SK-N-SH (cell line): Measurements from ENCODE around the gene CHMP6.

Experiments used
- ELF1 ChIP-seq: IDR thresholded peaks from 2 replicates; pipeline ENCODE4 v1.4.0; 2012
- EZH2phosphoT487 ChIP-seq: fragments of 200-600 bp; sonication (generic); IDR thresholded peaks from 2 replicates; pipeline ENCODE4 v1.6.1; 2017; ENCODE audit warnings: low read depth, mixed run types, mild to moderate bottlenecking, antibody characterized with exemption, moderate library complexity, borderline replicate concordance
- FOXJ3 ChIP-seq: sonication (generic); formaldehyde crosslinking; IDR thresholded peaks from 2 replicates; pipeline ENCODE4 v1.5.1; 2020; ENCODE audit warnings: mild to moderate bottlenecking, missing genetic modification reagents
- FOXM1 ChIP-seq: IDR thresholded peaks from 2 replicates; pipeline ENCODE4 v1.4.0; 2012; ENCODE audit warnings: low read depth, mild to moderate bottlenecking
- GABPA ChIP-seq: IDR thresholded peaks from 2 replicates; pipeline ENCODE4 v1.4.0; 2012; ENCODE audit warnings: low read depth, mild to moderate bottlenecking
- NFIC ChIP-seq: IDR thresholded peaks from 2 replicates; pipeline ENCODE4 v1.4.0; 2012; ENCODE audit warnings: borderline replicate concordance
- POLR2AphosphoS5 ChIP-seq: IDR thresholded peaks from 2 replicates; pipeline ENCODE4 v1.6.1; 2012; ENCODE audit warnings: low read depth, low read length
- RAD21 ChIP-seq: IDR thresholded peaks from 2 replicates; pipeline ENCODE4 v1.6.1; 2012; ENCODE audit warnings: mild to moderate bottlenecking, low read length
- TAF1 ChIP-seq: IDR thresholded peaks from 2 replicates; pipeline ENCODE4 v1.6.1; 2012; ENCODE audit warnings: low read depth, mild to moderate bottlenecking, low read length, moderate library complexity, borderline replicate concordance
- TEAD4 ChIP-seq: IDR thresholded peaks from 2 replicates; pipeline ENCODE4 v1.4.0; 2012; ENCODE audit warnings: mild to moderate bottlenecking, borderline replicate concordance; ENCODE audit not compliant: insufficient read depth
- TF ChIP-seq, protein P1 (sequence below): fragments of 200-600 bp; sonication (generic); IDR thresholded peaks from 2 replicates; pipeline ENCODE4 v1.6.1; 2017; ENCODE audit warnings: antibody characterized with exemption, mild to moderate bottlenecking, moderate library complexity
- TF ChIP-seq, protein P2 (sequence below): IDR thresholded peaks from 2 replicates; pipeline ENCODE4 v1.6.1; 2012; ENCODE audit warnings: mild to moderate bottlenecking, low read depth, low read length, moderate library complexity
- TF ChIP-seq, protein P3 (sequence below): IDR thresholded peaks from 2 replicates; pipeline ENCODE4 v1.4.0; 2012; ENCODE audit warnings: low read depth, borderline replicate concordance
- TF ChIP-seq, protein P4 (sequence below): fragments of 150-350 bp; IDR thresholded peaks from 2 replicates; pipeline ENCODE4 v1.6.1; 2017; ENCODE audit warnings: antibody characterized with exemption, low read length, low read depth, borderline replicate concordance

DNA sequence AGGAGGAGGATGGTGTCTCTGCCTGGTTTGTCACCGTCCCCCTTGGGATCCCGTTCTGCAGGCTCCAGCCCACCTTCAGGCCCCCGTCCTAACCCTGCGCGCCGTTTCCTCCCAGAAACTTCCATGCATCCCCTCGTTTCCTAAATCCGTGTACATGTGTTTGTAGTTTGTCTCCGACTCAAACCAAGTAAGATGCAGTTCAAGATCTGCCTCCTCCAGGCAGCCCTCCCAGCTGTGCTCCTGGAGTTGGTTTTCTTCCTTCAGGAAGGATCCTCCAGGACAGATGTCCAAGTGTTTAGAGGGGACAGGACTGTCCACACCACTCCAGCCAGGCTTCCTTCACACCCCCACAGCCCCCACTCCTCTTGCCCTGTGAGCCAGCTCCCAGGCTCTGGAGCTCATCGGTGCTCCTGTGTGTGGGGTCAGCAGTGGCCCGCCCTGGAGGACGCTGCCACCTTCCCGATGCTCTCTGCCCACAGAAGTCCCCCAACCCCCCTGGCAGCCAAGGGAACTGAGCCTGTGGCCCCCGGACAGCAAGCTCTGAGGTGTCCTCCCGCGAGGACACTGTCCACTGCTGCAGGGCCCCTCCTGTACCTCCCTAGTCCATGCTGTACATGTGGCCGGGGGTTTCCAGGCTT is 54.6 kb downstream of the CHMP6 start:
- no peak for TF ChIP-seq POLR2AphosphoS5
- TF ChIP-seq, protein P1, sequence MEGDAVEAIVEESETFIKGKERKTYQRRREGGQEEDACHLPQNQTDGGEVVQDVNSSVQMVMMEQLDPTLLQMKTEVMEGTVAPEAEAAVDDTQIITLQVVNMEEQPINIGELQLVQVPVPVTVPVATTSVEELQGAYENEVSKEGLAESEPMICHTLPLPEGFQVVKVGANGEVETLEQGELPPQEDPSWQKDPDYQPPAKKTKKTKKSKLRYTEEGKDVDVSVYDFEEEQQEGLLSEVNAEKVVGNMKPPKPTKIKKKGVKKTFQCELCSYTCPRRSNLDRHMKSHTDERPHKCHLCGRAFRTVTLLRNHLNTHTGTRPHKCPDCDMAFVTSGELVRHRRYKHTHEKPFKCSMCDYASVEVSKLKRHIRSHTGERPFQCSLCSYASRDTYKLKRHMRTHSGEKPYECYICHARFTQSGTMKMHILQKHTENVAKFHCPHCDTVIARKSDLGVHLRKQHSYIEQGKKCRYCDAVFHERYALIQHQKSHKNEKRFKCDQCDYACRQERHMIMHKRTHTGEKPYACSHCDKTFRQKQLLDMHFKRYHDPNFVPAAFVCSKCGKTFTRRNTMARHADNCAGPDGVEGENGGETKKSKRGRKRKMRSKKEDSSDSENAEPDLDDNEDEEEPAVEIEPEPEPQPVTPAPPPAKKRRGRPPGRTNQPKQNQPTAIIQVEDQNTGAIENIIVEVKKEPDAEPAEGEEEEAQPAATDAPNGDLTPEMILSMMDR, result no peak
- no peak for TF ChIP-seq GABPA
- TF ChIP-seq, protein P2, sequence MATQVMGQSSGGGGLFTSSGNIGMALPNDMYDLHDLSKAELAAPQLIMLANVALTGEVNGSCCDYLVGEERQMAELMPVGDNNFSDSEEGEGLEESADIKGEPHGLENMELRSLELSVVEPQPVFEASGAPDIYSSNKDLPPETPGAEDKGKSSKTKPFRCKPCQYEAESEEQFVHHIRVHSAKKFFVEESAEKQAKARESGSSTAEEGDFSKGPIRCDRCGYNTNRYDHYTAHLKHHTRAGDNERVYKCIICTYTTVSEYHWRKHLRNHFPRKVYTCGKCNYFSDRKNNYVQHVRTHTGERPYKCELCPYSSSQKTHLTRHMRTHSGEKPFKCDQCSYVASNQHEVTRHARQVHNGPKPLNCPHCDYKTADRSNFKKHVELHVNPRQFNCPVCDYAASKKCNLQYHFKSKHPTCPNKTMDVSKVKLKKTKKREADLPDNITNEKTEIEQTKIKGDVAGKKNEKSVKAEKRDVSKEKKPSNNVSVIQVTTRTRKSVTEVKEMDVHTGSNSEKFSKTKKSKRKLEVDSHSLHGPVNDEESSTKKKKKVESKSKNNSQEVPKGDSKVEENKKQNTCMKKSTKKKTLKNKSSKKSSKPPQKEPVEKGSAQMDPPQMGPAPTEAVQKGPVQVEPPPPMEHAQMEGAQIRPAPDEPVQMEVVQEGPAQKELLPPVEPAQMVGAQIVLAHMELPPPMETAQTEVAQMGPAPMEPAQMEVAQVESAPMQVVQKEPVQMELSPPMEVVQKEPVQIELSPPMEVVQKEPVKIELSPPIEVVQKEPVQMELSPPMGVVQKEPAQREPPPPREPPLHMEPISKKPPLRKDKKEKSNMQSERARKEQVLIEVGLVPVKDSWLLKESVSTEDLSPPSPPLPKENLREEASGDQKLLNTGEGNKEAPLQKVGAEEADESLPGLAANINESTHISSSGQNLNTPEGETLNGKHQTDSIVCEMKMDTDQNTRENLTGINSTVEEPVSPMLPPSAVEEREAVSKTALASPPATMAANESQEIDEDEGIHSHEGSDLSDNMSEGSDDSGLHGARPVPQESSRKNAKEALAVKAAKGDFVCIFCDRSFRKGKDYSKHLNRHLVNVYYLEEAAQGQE, result no peak
- no peak for TF ChIP-seq FOXJ3 (CRISPR knock-in tag)
- TF ChIP-seq ELF1, result no peak
- no peak for TF ChIP-seq TEAD4
- TF ChIP-seq, protein P3, sequence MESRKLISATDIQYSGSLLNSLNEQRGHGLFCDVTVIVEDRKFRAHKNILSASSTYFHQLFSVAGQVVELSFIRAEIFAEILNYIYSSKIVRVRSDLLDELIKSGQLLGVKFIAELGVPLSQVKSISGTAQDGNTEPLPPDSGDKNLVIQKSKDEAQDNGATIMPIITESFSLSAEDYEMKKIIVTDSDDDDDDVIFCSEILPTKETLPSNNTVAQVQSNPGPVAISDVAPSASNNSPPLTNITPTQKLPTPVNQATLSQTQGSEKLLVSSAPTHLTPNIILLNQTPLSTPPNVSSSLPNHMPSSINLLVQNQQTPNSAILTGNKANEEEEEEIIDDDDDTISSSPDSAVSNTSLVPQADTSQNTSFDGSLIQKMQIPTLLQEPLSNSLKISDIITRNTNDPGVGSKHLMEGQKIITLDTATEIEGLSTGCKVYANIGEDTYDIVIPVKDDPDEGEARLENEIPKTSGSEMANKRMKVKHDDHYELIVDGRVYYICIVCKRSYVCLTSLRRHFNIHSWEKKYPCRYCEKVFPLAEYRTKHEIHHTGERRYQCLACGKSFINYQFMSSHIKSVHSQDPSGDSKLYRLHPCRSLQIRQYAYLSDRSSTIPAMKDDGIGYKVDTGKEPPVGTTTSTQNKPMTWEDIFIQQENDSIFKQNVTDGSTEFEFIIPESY, result no peak
- TF ChIP-seq FOXM1, result no peak
- no peak for TF ChIP-seq RAD21
- no peak for TF ChIP-seq EZH2phosphoT487
- no peak for TF ChIP-seq NFIC
- TF ChIP-seq, protein P4, sequence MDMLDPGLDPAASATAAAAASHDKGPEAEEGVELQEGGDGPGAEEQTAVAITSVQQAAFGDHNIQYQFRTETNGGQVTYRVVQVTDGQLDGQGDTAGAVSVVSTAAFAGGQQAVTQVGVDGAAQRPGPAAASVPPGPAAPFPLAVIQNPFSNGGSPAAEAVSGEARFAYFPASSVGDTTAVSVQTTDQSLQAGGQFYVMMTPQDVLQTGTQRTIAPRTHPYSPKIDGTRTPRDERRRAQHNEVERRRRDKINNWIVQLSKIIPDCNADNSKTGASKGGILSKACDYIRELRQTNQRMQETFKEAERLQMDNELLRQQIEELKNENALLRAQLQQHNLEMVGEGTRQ, result no peak
- TF ChIP-seq TAF1, result no peak
